SJCRH30 (cell line): Measurements from ENCODE around the gene THBS1. TPM values are rescaled to one million over a fixed set of nuclear protein-coding genes. Genes with fewer than 3 reads are reported as not detected.

ENCODE experiments used
- DNase-seq, 2 experiments: peaks; one replicate each; pipeline ENCODE4 v3.0.0-alpha.2; 2015 to 2020
- H3K27ac ChIP-seq: fragments of 250-450 bp; sonication (Bioruptor Pico); 2 replicates; pipeline ENCODE4 v1.5.1; 2020; ENCODE audit warnings: mild to moderate bottlenecking, moderate library complexity
- H3K27me3 ChIP-seq: fragments of 250-450 bp; sonication (Bioruptor Pico); 2 replicates; pipeline ENCODE4 v1.5.1; 2020; ENCODE audit warnings: mild to moderate bottlenecking, moderate library complexity
- H3K36me3 ChIP-seq: fragments of 250-450 bp; sonication (Bioruptor Pico); 2 replicates; pipeline ENCODE4 v1.5.1; 2020; ENCODE audit warnings: mild to moderate bottlenecking, moderate library complexity
- H3K4me1 ChIP-seq: fragments of 250-450 bp; sonication (Bioruptor Pico); 2 replicates; pipeline ENCODE4 v1.5.1; 2020; ENCODE audit warnings: mild to moderate bottlenecking, moderate library complexity
- H3K4me3 ChIP-seq: fragments of 250-450 bp; sonication (Bioruptor Pico); 2 replicates; pipeline ENCODE4 v1.5.1; 2020; ENCODE audit warnings: mild to moderate bottlenecking, moderate library complexity
- H3K9me3 ChIP-seq: fragments of 250-450 bp; sonication (Bioruptor Pico); replicated peaks from 2 replicates; pipeline ENCODE4 v1.5.1; 2020; ENCODE audit warnings: mild to moderate bottlenecking, moderate library complexity
- total RNA-seq: library from RNA; depleted of rRNA; stranded (reverse); fragments of >200 nt; shearing (Covaris generic); gene quantifications from 2 replicates; pipeline ENCODE4 v1.2.3, GENCODE V29; 2014; rRNA removed

THBS1 gene
- 24.3 and 24.4 TPM in 2 replicates for total RNA-seq

DNA sequence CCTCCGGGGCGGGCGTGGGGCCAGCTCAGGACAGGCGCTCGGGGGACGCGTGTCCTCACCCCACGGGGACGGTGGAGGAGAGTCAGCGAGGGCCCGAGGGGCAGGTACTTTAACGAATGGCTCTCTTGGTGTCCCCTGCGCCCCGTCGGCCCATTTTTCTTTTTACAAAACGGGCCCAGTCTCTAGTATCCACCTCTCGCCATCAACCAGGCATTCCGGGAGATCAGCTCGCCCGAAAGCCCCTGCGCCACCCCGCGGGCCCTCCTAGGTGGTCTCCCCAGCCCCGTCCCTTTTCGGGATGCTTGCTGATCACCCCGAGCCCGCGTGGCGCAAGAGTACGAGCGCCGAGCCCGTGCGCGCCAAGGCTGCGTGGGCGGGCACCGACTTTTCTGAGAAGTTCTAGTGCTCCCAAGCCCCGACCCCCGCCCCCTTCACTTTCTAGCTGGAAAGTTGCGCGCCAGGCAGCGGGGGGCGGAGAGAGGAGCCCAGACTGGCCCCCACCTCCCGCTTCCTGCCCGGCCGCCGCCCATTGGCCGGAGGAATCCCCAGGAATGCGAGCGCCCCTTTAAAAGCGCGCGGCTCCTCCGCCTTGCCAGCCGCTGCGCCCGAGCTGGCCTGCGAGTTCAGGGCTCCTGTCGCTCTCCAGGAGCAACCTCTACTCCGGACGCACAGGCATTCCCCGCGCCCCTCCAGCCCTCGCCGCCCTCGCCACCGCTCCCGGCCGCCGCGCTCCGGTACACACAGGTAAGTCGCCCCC lies at the start of gene THBS1:
Gene THBS1 (plus strand): TSS at position 595 of the 757 bp plus-strand sequence. CDS start 779 bp downstream, outside the sequence.
- Histone ChIP-seq H3K9me3 (no peaks in the 10 kb centered on the region), H3K36me3 (peaks cover 22% of the 10 kb centered on the region), H3K4me1 (peaks cover 11% of the 10 kb centered on the region), H3K4me3 (peak within 1 kb of the TSS; percentile 71), H3K27me3 (no peaks in the 10 kb centered on the region), H3K27ac (peak within 1 kb of the TSS; percentile 87)
- DNase-seq: peak; percentile 91

DNA sequence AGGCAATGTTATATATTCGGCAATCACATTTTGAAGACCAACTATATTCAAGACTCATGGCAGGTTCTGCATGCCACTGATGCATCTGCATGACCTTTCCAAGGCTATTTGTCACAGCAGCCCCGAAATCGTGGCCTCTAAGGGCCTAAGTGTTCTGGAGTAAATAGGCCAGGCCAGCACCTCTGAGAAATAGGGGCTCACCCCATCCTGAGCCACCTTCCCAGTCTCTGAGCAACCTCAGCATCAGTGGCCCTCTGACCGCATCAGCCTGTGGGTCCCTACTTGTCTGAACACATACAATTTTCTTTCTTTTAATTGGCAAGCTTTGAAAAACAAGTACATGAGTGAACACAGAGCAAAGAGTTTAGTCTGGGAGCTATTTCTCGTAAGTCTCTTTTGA lies 45.9 kb upstream of the THBS1 start:
- no peaks in the 10 kb centered on the region; the same call in 1 of the 2 replicates for H3K27me3 ChIP-seq
- H3K27ac ChIP-seq: no peak overlapping the region
- H3K36me3 ChIP-seq: no peaks in the 10 kb centered on the region
- no peaks in the 10 kb centered on the region for H3K9me3 ChIP-seq
- H3K4me1 ChIP-seq: peaks cover 4% of the 10 kb centered on the region; the same call in 1 of the 2 replicates
- no peak for DNase-seq
- H3K4me3 ChIP-seq: no peak overlapping the region

DNA sequence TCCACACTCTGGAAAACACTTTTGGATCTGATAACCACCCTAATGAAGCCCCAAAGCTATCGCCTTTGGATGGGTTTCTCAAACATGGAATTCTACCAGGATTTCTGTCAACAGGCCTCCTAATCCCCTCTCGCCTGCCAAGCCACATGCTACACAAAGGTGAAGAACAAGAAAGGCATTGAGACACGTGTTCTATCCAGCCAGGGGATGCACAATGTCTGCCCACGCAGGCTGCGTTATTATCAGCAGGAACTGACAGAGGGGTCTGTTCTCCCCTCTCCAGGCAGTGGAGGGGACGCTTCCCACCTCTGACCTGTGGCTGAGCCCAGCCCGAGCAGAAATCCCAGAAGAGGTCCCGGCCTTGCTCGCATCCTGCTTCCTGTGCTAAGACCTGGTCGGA lies 45.4 kb upstream of the THBS1 start:
- no peak for DNase-seq
- no peak overlapping the region for H3K27ac ChIP-seq
- peaks cover 4% of the 10 kb centered on the region; the same call in 1 of the 2 replicates for H3K4me1 ChIP-seq
- no peaks in the 10 kb centered on the region for H3K9me3 ChIP-seq
- H3K27me3 ChIP-seq: no peaks in the 10 kb centered on the region; the same call in 1 of the 2 replicates
- H3K4me3 ChIP-seq: no peak overlapping the region
- H3K36me3 ChIP-seq: no peaks in the 10 kb centered on the region

DNA sequence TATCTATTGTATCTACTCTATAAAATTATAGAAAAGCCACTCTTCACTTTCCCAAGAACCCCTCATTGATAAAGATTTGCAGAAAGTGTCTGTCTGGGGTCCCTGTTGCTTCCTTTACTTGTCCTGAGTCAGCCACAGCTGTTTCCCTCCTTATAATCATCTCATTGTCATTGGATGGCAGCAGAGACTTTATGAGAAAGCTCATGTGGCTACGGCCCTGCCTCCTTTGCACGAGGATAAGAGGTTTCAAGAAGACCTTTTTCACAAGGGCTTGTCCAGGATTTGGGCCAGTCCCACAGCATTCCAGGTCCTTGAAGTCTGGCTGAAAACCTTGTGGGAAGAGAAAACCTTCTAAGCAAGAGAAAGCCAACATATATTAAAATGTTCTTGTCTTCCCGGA lies 41.9 kb upstream of the THBS1 start:
- Histone ChIP-seq H3K4me1 (peaks cover 11% of the 10 kb centered on the region), H3K4me3 (no peak overlapping the region), H3K36me3 (no peaks in the 10 kb centered on the region), H3K9me3 (no peaks in the 10 kb centered on the region), H3K27ac (no peak overlapping the region), H3K27me3 (no peaks in the 10 kb centered on the region)
- peak in 1 of 2 experiments; percentile 56 for DNase-seq

DNA sequence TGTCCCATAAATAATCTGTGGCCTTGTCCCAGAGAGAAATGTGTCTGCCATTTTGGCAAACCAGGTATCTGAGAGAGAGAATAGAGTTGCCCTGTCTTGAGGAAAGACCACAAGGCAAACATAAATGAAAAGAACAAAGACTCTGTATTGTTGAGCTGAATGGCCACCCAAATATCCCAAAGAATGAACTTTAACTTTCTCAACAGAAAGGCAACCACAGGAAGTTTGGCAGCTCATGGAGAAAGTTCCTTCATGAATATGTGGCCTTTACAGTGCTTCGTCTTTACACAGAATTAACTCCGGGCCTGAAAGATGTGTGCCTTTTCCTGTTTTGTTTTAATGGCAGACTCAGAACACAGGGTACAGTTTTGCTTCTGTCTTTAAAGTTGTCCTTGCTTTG lies 41.4 kb upstream of the THBS1 start:
- H3K4me1 ChIP-seq: peaks cover 11% of the 10 kb centered on the region
- no peaks in the 10 kb centered on the region for H3K36me3 ChIP-seq
- no peak overlapping the region for H3K27ac ChIP-seq
- H3K27me3 ChIP-seq: no peaks in the 10 kb centered on the region
- DNase-seq: no peak
- H3K9me3 ChIP-seq: no peaks in the 10 kb centered on the region
- no peak overlapping the region for H3K4me3 ChIP-seq

DNA sequence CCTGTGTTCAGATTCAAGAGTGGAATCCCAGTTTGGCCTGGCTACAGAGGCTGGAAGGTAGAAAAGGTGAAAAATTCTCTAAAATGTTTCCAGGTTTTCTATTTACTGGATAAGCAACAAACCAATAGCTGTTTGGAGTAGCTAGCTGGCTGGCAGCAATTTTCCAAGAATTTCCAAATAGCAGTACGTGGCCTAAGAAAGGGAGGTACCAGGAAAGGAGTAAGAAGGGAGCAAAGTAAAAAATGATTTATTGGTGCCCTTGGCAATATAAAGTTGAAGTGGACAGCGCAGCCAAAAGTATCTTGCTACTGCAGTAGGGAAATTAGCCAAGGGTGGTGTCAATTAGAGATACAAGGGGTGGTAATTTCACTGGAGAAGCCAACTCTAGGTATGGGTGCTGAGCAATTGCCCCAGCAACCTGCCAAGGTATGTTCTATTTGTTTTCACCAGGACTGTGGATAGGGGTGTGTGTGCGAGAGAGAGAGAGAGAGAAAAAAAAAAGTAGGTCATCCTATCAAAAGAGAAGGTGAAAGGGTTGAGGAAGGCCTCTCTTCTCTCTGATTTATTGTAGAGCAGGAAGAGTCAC lies 40.8 kb upstream of the THBS1 start:
- Histone ChIP-seq H3K9me3 (0 out of 2 replicates have a peak, but pooled peaks cover 1% of the 10 kb centered on the region), H3K4me3 (no peak overlapping the region), H3K36me3 (no peaks in the 10 kb centered on the region), H3K27me3 (no peaks in the 10 kb centered on the region), H3K4me1 (peaks cover 11% of the 10 kb centered on the region), H3K27ac (no peak overlapping the region)
- DNase-seq: no peak

GRCh38 chr15:39542385-39543065 lies 38.4 kb upstream of the THBS1 start:
- Histone ChIP-seq H3K27ac (no peak overlapping the region), H3K4me1 (peaks cover 11% of the 10 kb centered on the region), H3K36me3 (no peaks in the 10 kb centered on the region), H3K9me3 (peaks cover 10% of the 10 kb centered on the region; the same call in 1 of the 2 replicates), H3K27me3 (no peaks in the 10 kb centered on the region), H3K4me3 (no peak overlapping the region)
- DNase-seq: peak; percentile 51 to 72

DNA sequence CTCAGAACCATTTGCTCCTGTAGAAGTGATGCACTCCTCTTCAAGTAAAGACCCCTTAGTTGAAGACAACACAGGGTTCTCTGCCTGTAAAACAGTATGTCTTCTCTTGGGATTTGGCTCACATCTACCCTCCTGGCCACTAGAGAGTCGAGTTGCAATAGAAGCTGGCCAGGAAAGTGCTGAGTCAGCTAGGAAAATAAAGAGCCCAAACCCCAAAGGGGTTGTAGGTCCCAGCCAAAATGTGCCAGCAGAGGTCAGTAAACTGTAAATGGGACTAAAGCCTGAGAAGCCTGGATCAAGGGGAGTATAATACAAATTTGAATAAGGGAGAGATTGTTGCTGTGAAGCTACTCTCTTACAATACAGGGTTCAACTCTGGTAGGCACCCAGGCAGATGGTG lies 37.2 kb upstream of the THBS1 start:
- Histone ChIP-seq H3K9me3 (peaks cover 12% of the 10 kb centered on the region; the same call in 1 of the 2 replicates), H3K4me3 (no peak overlapping the region), H3K27ac (no peak overlapping the region), H3K36me3 (no peaks in the 10 kb centered on the region), H3K4me1 (peaks cover 11% of the 10 kb centered on the region), H3K27me3 (no peaks in the 10 kb centered on the region)
- DNase-seq: peak in 1 of 2 experiments; percentile 20

- H3K27ac ChIP-seq: no peak overlapping the region
- H3K27me3 ChIP-seq: no peaks in the 10 kb centered on the region
- H3K36me3 ChIP-seq: no peaks in the 10 kb centered on the region
- H3K4me1 ChIP-seq: peaks cover 7% of the 10 kb centered on the region
- H3K9me3 ChIP-seq: peaks cover 12% of the 10 kb centered on the region; the same call in 1 of the 2 replicates
- H3K4me3 ChIP-seq: no peak overlapping the region
- no peak for DNase-seq
Measured at GRCh38 chr15:39546842-39547241, 34.0 kb upstream of the THBS1 start.

- Histone ChIP-seq H3K9me3 (peaks cover 12% of the 10 kb centered on the region; the same call in 1 of the 2 replicates), H3K4me3 (no peak overlapping the region), H3K27me3 (no peaks in the 10 kb centered on the region), H3K4me1 (peaks cover under 1% of the 10 kb centered on the region), H3K27ac (no peak overlapping the region), H3K36me3 (no peaks in the 10 kb centered on the region)
- no peak for DNase-seq
Measured at GRCh38 chr15:39548561-39548960, 32.3 kb upstream of the THBS1 start.

GRCh38 chr15:39549912-39550311 lies 31.0 kb upstream of the THBS1 start:
- Histone ChIP-seq H3K4me3 (no peak overlapping the region), H3K36me3 (no peaks in the 10 kb centered on the region), H3K4me1 (peaks cover 14% of the 10 kb centered on the region), H3K9me3 (peaks cover 12% of the 10 kb centered on the region; the same call in 1 of the 2 replicates), H3K27ac (no peak overlapping the region), H3K27me3 (no peaks in the 10 kb centered on the region)
- no peak for DNase-seq

- H3K9me3 ChIP-seq: 0 out of 2 replicates have a peak, but pooled peaks cover 2% of the 10 kb centered on the region
- no peak overlapping the region for H3K27ac ChIP-seq
- H3K27me3 ChIP-seq: no peaks in the 10 kb centered on the region
- no peak overlapping the region for H3K4me3 ChIP-seq
- no peak for DNase-seq
- H3K4me1 ChIP-seq: peaks cover 29% of the 10 kb centered on the region
- no peaks in the 10 kb centered on the region for H3K36me3 ChIP-seq
Measured at GRCh38 chr15:39551476-39551875, 29.4 kb upstream of the THBS1 start.

- Histone ChIP-seq H3K27me3 (no peaks in the 10 kb centered on the region), H3K36me3 (no peaks in the 10 kb centered on the region), H3K4me1 (peaks cover 36% of the 10 kb centered on the region), H3K9me3 (0 out of 2 replicates have a peak, but pooled peaks cover 2% of the 10 kb centered on the region), H3K27ac (no peak overlapping the region), H3K4me3 (no peak overlapping the region)
- DNase-seq: no peak
Measured at GRCh38 chr15:39552556-39552955, 28.3 kb upstream of the THBS1 start.

DNA sequence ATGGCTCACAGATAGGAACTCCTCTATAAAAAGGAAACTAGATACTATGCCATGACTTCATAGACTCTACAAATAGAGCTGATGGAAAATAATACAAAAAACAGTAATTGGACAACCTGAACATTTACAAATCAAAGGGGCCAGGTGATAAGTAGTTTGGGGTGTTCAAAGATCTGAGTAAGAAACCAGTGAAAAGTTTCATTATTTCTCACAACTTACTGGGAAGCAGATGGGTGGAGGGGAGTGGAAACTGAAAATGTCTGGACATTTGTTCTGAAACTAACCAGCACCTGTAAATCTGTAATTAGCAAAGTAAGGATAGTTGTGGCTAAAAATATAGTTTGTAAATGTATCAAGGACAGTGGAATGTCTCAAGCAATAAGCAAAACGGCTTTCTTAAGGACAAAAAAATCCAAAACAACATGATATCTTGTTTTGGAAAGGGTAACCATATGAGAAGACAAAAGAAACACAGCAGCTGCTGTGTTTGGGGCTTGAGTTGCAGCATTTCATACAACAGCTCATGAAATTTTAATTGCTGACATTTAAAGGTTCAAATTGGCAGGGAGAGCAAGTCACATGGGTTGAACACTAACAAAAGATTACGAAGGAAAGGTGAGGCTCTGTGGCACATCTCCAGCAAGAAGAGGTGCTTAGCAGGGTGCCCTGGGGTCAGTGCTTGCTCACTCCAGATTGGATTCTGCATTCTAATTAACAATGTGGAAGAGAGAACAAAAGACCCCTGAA lies 26.8 kb upstream of the THBS1 start:
- Histone ChIP-seq H3K36me3 (no peaks in the 10 kb centered on the region), H3K4me1 (peaks cover 40% of the 10 kb centered on the region), H3K9me3 (no peaks in the 10 kb centered on the region), H3K27ac (peak overlapping the region; percentile 63), H3K4me3 (no peak overlapping the region), H3K27me3 (no peaks in the 10 kb centered on the region)
- peak in 1 of 2 experiments; percentile 44 for DNase-seq
